Lower leg skin (tissue), 3 donors: ENCODE results near the gene TP53AIP1.

Experiments used
- CTCF ChIP-seq, 3 donors: fragments of 450-650 bp; IDR thresholded peaks; one replicate each; pipeline ENCODE4 v1.5.1; 2016; ENCODE audit warnings: antibody characterized with exemption in 3 of 3, mild to moderate bottlenecking in 3 of 3, moderate library complexity in 2 of 3
- POLR2A ChIP-seq, 2 donors: fragments of 450-650 bp; IDR thresholded peaks; one replicate each; pipeline ENCODE4 v1.6.1; 2016 to 2017; ENCODE audit warnings: antibody characterized with exemption in 2 of 2, mild to moderate bottlenecking in 1 of 2, moderate library complexity in 1 of 2

- TF ChIP-seq CTCF (IDR thresholded peaks at IDR 0.05) (no peak), POLR2A (IDR thresholded peaks at IDR 0.05) (no peak)
Observed at GRCh38 chr11:128961645-128962044, 19.0 kb upstream of the TP53AIP1 start.
